NAMALWA (cell line): Measurements from ENCODE around the gene FRMD1.

Experiments used
- DNase-seq: peaks from one replicate; pipeline ENCODE4 v3.0.0-alpha.2; 2015; ENCODE audit warnings: low spot score

Gene FRMD1

DNA sequence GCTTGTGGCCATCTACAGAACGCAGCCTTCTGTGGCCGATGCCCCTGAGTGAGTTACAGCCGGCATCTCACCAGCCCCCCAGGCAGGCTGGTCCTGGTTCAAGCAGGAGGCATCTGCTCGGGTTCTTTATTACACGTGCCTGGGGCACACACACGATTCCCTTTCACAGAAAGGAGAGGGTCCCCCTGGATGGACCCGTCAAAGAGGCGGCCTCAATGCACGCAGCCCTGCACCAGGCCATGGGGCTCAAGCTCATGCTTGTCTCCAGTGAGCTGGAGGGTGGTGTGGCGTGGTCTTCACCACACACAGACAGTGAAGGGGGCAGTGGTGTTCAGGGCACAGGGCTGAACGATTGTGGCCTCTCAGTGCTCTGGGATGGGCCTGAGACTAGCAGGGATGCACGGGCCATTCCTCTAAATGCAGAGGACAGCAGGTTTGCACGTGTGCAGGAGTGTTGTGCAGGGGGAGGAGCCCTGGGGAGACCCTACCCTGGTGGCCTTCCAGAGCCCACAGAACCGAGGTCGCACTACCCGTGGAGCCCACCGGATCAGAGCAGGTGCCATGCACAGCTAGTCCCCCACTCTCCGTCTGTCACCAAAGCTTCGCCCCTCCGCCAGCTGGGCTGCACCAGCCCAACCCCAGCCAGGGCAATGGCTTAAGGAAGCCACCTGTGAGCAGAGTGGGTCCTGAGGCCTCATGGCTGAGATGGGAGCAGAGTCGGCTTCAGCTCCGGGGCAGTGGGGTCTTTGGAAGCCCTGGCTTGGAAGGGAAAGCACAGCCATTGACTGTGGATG lies 23.1 kb downstream of the FRMD1 start:
- no peak for DNase-seq

- no peak for DNase-seq
Measured at GRCh38 chr6:168054765-168055560, 24.0 kb downstream of the FRMD1 start.

DNA sequence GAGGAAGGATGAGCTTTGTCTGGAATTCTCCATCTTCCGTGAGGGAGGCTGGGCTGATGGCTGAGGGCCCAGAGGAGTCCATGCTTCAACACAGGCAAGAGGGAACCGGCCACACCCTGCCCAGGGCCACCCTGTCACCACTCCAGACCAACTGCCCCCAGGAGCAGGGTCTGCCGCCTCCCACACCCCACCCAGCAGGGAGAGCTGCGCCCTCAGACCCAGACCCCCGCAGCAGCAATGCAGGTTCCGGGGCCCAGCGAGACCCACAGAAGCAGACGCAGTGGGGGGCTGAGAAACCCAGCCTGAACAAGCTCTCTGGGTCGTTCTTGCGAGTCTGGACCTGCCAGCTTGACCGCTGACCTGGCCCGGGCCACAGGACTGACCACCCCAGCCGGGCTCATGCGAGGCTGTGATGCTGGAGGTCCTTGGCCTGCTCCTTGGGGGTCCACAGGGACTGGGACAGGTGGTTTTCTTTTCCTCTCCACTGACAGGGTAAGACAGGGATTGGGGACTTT lies 25.0 kb downstream of the FRMD1 start:
- no peak for DNase-seq

GRCh38 chr6:168053086-168053956 lies 25.7 kb downstream of the FRMD1 start:
- DNase-seq, result no peak

GRCh38 chr6:168052291-168052891 lies 26.6 kb downstream of the FRMD1 start:
- no peak for DNase-seq

DNA sequence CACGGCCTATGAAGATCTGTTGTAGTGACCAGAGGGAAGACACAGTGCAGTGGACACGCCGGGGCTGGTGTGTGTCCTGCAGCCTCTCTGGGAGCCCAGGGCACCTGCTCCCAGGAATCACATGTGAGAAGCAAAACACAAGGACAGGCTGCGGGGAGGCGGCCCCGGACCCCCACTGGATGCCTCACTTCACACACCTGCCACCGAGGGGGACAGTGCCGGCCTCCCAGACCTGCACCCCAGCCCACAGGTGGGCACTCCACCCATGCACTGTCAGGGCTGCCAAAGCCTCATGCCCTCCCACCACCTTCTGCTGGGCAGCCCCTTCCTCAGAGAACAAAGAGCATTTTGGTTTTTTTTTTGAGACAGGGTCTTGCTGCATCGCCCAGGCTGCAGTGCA lies 27.4 kb downstream of the FRMD1 start:
- no peak for DNase-seq

DNA sequence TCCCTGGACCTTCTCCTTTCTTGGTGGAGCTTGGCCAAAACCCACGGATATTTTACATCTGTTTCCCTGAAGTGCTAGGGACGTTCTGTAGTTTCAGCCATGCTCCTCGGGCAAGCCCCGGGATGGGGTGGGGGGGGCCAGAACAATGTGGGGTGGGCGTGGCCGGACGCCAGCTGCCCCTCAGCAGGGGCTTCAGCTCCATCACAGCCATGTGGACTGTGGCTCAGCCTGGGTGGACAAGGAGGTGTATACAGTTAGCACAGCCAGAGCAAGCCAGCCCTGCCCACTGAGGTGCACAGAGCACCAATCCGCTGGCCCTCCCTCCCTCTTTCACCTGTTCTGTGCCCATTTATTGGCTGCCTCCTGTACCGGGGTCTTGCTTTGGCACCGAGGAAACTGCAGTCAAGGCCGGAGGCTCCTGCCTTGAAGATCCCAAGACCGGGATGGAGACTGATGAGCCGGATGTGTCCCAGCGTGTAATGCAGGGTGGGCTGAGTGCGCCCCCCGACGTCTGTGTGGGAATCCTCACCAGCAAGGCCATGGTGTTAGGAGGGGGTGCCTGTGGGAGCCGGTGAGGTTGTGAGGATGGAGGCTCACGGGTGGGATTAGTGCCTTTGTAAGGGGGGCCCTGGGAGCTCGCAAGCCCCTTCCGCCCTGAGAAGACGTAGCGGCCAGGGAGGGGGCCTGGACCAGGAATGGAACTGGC lies 28.0 kb downstream of the FRMD1 start:
- DNase-seq, result no peak

- no peak for DNase-seq
Measured at GRCh38 chr6:168050225-168050880, 28.7 kb downstream of the FRMD1 start.

GRCh38 chr6:168049706-168050224 lies 29.2 kb downstream of the FRMD1 start:
- no peak for DNase-seq

- no peak for DNase-seq
Measured at GRCh38 chr6:168049277-168049676, 29.7 kb downstream of the FRMD1 start.

GRCh38 chr6:168048724-168049025 lies 30.3 kb downstream of the FRMD1 start:
- DNase-seq, result no peak

GRCh38 chr6:168047841-168048723 lies 30.9 kb downstream of the FRMD1 start:
- no peak for DNase-seq

DNA sequence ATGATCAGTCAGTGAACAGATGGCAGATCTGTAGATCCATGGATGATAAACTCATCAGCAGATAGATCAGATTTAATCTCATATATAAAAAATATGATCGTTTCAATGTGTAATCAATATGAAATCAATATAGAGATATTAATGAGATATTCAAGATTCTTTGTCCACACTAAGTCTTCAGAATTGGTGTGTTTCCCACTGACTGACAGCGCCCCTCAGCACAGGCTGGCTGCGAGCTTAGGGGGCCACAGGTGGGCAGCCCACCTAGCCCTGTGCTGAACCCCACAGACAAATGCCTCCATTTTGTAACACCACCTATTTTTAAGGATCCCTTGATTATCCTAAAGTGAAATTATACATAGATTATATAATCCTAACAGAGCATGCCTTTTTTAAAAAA lies 32.3 kb downstream of the FRMD1 start:
- DNase-seq, result no peak

DNA sequence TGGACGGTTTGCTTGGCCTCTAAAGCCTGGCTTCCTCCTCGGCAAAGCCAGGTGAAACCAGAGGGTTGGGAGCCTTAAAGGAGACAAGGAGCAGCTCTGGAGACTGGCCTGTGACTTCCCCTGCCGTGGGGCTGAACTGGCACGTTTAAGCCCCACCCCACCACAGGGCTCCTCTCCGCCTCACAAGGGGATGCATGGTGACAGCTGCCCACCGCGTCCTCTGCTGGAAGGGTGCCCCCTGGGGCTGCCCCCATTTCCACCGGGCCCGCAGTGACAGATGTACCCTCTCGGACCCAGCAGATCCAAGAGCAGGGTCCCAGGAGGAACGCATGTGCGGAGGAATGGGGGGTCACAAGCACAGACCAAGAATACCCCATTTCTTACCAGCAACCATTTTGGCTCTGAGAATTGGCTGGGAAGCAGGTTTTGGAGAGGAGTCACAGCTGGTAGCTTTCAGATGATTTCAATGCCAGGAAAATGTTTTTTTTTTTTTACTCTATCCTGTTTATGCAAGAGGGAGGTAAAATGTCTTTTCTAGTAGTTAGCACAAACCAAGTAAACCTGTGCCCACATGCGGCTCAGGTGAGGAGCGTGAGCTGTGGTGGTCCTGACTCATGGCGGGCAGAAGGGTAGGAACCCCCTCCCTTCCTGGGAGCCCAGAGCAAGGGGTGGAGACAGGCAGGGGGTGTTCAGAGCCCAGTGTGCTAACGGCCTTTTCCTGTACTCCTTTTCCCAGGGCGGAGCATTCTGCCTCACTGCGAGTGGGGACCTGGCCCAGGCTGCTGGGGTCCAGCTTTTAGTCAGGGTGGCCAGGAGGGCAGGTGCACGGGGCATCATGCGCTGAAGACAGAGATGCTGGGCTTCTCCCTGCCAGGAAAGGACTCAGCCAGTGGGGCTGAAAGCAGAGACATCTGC lies 33.0 kb downstream of the FRMD1 start:
- no peak for DNase-seq

- DNase-seq, result no peak
Measured at GRCh38 chr6:168045141-168045691, 33.8 kb downstream of the FRMD1 start.

GRCh38 chr6:168044521-168045130 lies 34.4 kb downstream of the FRMD1 start:
- no peak for DNase-seq

- no peak for DNase-seq
Measured at GRCh38 chr6:168043848-168044415, 35.1 kb downstream of the FRMD1 start.
